Endothelial cell (in vitro differentiated cells): ENCODE measurements around the gene OR5B3. TPM values are rescaled to one million over a fixed set of nuclear protein-coding genes. Genes with fewer than 3 reads are reported as not detected.

Source experiments
- DNase-seq: peaks from one replicate; pipeline ENCODE4 v3.0.0; 2021; ENCODE audit warnings: low spot score
- H3K27ac Mint-ChIP-seq: one replicate; pipeline ENCODE4 v1.8.0; 2021; ENCODE audit warnings: mixed read lengths, inconsistent platforms; ENCODE audit not compliant: unreplicated experiment
- H3K27me3 Mint-ChIP-seq: one replicate; pipeline ENCODE4 v1.8.0; 2021; ENCODE audit warnings: mild to moderate bottlenecking, moderate library complexity, mixed read lengths, inconsistent platforms; ENCODE audit not compliant: unreplicated experiment
- H3K36me3 Mint-ChIP-seq: one replicate; pipeline ENCODE4 v1.8.0; 2021; ENCODE audit warnings: mild to moderate bottlenecking, low read depth, mixed read lengths, inconsistent platforms; ENCODE audit not compliant: unreplicated experiment
- H3K4me1 Mint-ChIP-seq: one replicate; pipeline ENCODE4 v1.8.0; 2021; ENCODE audit warnings: mild to moderate bottlenecking, mixed read lengths, inconsistent platforms; ENCODE audit not compliant: unreplicated experiment
- H3K4me3 Mint-ChIP-seq: one replicate; pipeline ENCODE4 v1.8.0; 2021; ENCODE audit warnings: mild to moderate bottlenecking, mixed read lengths, inconsistent platforms; ENCODE audit not compliant: unreplicated experiment
- H3K9me3 Mint-ChIP-seq: one replicate; pipeline ENCODE4 v1.8.0; 2021; ENCODE audit warnings: mixed read lengths, inconsistent platforms; ENCODE audit not compliant: unreplicated experiment
- CTCF ChIP-seq: fragments of 200-600 bp; sonication (generic); IDR thresholded peaks from one replicate; pipeline ENCODE4 v1.5.0; 2021; ENCODE audit warnings: antibody characterized with exemption; ENCODE audit not compliant: unreplicated experiment
- total RNA-seq: library from RNA; stranded (reverse); fragmentation: NEBNext Ultra II Directional; extraction: Animal tissue kit (Norgen Biotek cat#: 25700); gene quantifications from one replicate; pipeline ENCODE4 v1.2.1, GENCODE V29; 2021; ENCODE audit not compliant: unreplicated experiment

OR5B3 gene
- total RNA-seq, 1 donor from 2014 or later = not detected

DNA sequence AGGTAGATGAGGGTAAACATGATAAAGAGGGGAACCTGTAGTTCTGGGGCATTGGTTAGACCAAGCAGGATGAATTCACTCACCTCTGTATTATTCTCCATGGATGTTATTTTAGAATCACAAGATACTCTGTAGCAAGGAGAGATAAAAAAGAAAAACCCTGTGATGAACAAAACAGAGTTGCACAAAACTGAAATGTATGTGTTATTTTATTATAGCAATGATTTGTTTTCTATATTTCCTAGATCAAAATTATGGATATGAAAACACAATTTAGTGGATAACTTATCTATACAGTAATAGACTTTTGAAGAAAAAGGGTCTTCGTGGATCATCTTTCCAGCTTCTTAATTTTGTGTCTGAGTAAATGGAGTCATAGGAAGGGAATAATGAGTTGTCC, 47.7 kb downstream of the OR5B3 start, which contains the start of gene OR5B17:
OR5B17 (minus strand) TSS at position 101 of the 400 bp plus-strand sequence; CDS start at position 101, 0 bp downstream.
- no peak for DNase-seq
- Mint-ChIP-seq H3K4me1 (no peaks in the 10 kb centered on the region), H3K4me3 (no peak within 1 kb of the TSS), H3K9me3 (no peaks in the 10 kb centered on the region), H3K36me3 (no peaks in the 10 kb centered on the region), H3K27me3 (no peaks in the 10 kb centered on the region), H3K27ac (no peak within 1 kb of the TSS)
- no peak for TF ChIP-seq CTCF

GRCh38 chr11:58354727-58355126, 51.9 kb downstream of the OR5B3 start:
- no peak for DNase-seq
- H3K4me3 Mint-ChIP-seq = no peak overlapping the region
- no peaks in the 10 kb centered on the region for H3K9me3 Mint-ChIP-seq
- no peaks in the 10 kb centered on the region for H3K27me3 Mint-ChIP-seq
- no peaks in the 10 kb centered on the region for H3K36me3 Mint-ChIP-seq
- H3K27ac Mint-ChIP-seq = no peak overlapping the region
- TF ChIP-seq CTCF = no peak
- H3K4me1 Mint-ChIP-seq = no peaks in the 10 kb centered on the region

Other genes with a start within 250 kb of the OR5B3 start
- not detected for gene OR9Q2, start 217.8 kb downstream of the OR5B3 start, total RNA-seq
- not detected for gene OR1S2, start 202.7 kb downstream of the OR5B3 start, total RNA-seq
- gene OR1S1, start 194.2 kb downstream of the OR5B3 start, total RNA-seq = not detected
- not detected for gene OR10Q1, start 178.0 kb downstream of the OR5B3 start, total RNA-seq
- not detected for gene OR10W1, start 138.6 kb downstream of the OR5B3 start, total RNA-seq
- gene OR5B17, start 47.8 kb downstream of the OR5B3 start, total RNA-seq = not detected
- not detected for gene OR5B2, start 21.2 kb upstream of the OR5B3 start, total RNA-seq
- gene OR5B12, start 35.4 kb upstream of the OR5B3 start, total RNA-seq = not detected
- not detected for gene OR5B21, start 101.2 kb upstream of the OR5B3 start, total RNA-seq
- 5.0 TPM for gene LPXN, start 169.0 kb upstream of the OR5B3 start, total RNA-seq
- gene ZFP91, start 172.2 kb upstream of the OR5B3 start, total RNA-seq = 28.4 TPM
- 1.6 TPM for gene CNTF, start 215.8 kb upstream of the OR5B3 start, total RNA-seq